ENCODE results near the gene WBP1L. TPM values are rescaled to one million over a fixed set of nuclear protein-coding genes. Genes with fewer than 3 reads are reported as not detected.

The WBP1L gene
- total and polyA plus RNA-seq, 2 of the 13 experiments (the other 11 are each of a cell fraction or from before 2014, with no cell fraction given): 8.3 to 12.3 TPM

- Histone ChIP-seq H3K9ac (ENCODE audit: insufficient read depth, low read depth, low read length) (no peak overlapping the region), H3K9me3 (ENCODE audit: low read length) (no peaks in the 10 kb centered on the region), H3K4me1 (ENCODE audit: insufficient read depth, low read length) (peaks cover 17% of the 10 kb centered on the region), H3K27ac (ENCODE audit: extremely low read length, insufficient read depth, low read length) (no peak overlapping the region), H3K4me3 (replicated peaks in 1 of 3; ENCODE audit: insufficient read depth in 1 of 3, low read depth in 2 of 3, low read length in 3 of 3) (no peak overlapping the region), H4K20me1 (ENCODE audit: insufficient read depth, low read length) (no peaks in the 10 kb centered on the region), H3K4me2 (ENCODE audit: low read depth, low read length) (no peak overlapping the region), H3K79me2 (ENCODE audit: insufficient read depth, low read length) (no peaks in the 10 kb centered on the region), H3K27me3 (ENCODE audit: control insufficient read depth in 1 of 2, insufficient read depth in 2 of 2, low read length in 2 of 2) (no peaks in the 10 kb centered on the region), H2AFZ (ENCODE audit: low read length) (no peak overlapping the region), H3K36me3 (replicated peaks in 1 of 2; ENCODE audit: control insufficient read depth in 1 of 2, insufficient read depth in 2 of 2, low read length in 2 of 2) (no peaks in the 10 kb centered on the region)
- FAIRE-seq (no peak), DNase-seq (ENCODE audit: low spot score) (no peak), ATAC-seq (no peak)
- in situ Hi-C loops (cut with HindIII; ENCODE audit: extremely low pct_ligation_motif_present, low pct_unique_long_range_greater_than_20kb): no loop called here
- TF ChIP-seq ZNF432 (CRISPR knock-in tag; IDR thresholded peaks at IDR 0.05; ENCODE audit: borderline replicate concordance) (no peak), ZNF773 (CRISPR knock-in tag; IDR thresholded peaks at IDR 0.05; ENCODE audit: borderline replicate concordance) (no peak), MEIS1 (CRISPR knock-in tag; IDR thresholded peaks at IDR 0.05; ENCODE audit: borderline replicate concordance) (no peak), ZSCAN25 (CRISPR knock-in tag; IDR thresholded peaks at IDR 0.05) (no peak), HINFP (CRISPR knock-in tag; IDR thresholded peaks at IDR 0.05; ENCODE audit: low read depth) (no peak), LRRFIP1 (CRISPR knock-in tag; conservative IDR thresholded peaks at IDR 0.05) (no peak), ZNF34 (CRISPR knock-in tag; IDR thresholded peaks at IDR 0.05; ENCODE audit: borderline replicate concordance) (no peak), REPIN1 (CRISPR knock-in tag; IDR thresholded peaks at IDR 0.05; ENCODE audit: borderline replicate concordance, low read depth) (no peak), SNRNP70 (IDR thresholded peaks at IDR 0.05; ENCODE audit: low read depth, low read length) (no peak), ZBTB7A (CRISPR knock-in tag; IDR thresholded peaks at IDR 0.05) (no peak), ZBTB39 (CRISPR knock-in tag; IDR thresholded peaks at IDR 0.05) (no peak), YEATS4 (CRISPR knock-in tag; IDR thresholded peaks at IDR 0.05; ENCODE audit: borderline replicate concordance) (no peak), ZNF460 (CRISPR knock-in tag; IDR thresholded peaks at IDR 0.05; ENCODE audit: borderline replicate concordance) (no peak)
- CTCF ChIA-PET (ENCODE audit: low intra/inter-chr PET ratio, low total read pairs): no interaction called here
- intact Hi-C loops (cut with micrococcal nuclease; ENCODE audit: unreplicated experiment): no loop called here
- POLR2A ChIA-PET: no interaction called here
- BruUV-seq (replicated peaks): no TSS peak
- 77% methylated on average over 10 of the region's 12 CpGs for WGBS (ENCODE audit: low lambda C conversion rate)
Measured at GRCh38 chr10:102822222-102822621, 78.5 kb downstream of the WBP1L start.
